GM19043 (cell line): ENCODE measurements around the gene XKRX.

Experiments
- ATAC-seq: cut with Tn5 transposase; IDR thresholded peaks from one replicate; pipeline ENCODE4 v1.9.1; 2021; ENCODE audit warnings: low read depth; ENCODE audit not compliant: unreplicated experiment

Gene XKRX

DNA sequence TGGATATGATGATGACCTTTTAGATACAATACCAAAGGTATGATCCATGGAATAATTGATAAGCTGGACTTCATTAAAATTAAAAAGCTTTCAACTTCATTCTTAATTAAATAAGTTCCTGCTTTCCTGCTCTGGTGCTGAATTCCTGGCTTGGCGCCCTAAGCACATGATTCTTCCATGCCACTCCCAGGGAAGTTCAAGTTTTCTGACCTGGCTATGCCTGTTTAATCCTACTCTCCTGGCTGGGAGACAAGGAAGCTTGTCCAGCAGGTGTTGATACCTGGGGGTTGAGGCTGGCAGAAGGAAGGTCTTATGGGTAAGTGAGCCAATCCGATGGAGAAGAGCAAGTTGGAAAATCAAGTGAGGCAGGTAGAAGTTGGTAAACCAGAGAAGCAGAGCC, 24.3 kb downstream of the XKRX start:
- no peak for ATAC-seq

DNA sequence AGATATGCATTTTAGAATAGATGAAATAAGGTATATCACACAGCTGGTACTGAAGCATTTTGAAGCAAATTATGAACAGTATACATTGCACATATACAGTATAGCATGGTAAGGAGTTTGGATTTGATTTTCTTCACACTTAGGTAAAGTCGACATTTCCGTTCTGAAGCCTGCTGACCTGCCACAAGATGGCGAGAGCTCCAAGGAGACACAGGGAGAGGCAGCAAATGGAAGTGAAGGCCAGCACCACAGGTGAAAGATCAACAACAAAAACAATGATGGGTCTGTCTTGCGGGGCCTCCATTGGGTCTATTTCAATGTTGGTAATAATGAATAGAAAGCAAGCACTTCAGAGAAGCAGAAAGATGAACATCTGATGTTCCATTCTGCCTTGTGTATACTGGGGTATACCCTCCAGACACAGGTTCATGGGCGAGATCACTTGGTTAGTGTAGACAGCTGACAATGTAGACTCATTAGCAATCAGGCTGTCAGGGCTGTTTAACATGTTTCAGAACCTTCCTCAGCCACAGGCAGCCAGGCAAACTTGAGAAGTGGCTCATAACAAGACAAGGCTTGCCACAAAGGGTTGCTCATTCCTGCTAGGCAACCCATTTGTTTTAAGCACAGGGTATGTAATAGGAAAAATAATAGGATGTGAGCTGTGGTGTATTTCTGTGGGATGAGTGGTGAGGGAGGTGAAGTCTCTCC, 33.2 kb downstream of the XKRX start:
- ATAC-seq = no peak

DNA sequence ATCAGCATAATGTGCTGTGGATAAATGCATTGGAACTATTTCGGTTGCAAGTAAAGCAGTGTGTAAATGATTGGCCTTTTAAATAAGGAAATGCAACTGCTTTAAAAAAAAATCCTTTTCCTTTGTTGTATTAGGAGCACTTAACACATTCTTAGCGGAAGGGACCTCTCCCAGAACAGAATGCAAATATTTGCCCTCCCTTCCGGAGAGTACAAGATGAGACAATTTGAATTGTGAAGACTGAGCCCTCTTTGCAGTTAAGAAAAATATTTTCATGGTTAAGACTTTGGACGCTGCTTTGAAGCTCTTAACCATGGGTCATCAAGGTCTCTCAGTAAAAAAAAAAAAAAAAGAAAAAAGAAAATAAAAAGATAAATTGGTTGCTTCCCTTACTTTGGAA, 45.1 kb downstream of the XKRX start:
- ATAC-seq = no peak

DNA sequence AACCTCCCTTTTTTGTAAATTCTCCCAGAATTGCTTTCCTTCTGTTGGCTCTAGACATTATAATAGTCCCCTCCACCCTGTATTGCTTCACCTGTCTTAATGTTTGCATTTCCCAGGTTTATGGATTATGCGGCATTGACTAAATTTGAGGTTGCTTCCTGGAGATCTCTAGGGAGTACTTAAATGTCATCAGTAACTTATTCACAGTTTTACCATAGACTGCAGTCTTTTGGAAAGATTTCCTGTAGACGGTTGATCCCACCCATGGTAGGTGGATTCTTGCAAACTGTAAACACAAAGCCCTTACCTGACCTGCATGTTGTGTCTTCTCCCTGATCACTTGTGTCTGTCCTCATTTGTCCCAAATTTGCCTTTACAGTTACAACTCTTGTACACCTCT, 48.3 kb downstream of the XKRX start:
- ATAC-seq = no peak

DNA sequence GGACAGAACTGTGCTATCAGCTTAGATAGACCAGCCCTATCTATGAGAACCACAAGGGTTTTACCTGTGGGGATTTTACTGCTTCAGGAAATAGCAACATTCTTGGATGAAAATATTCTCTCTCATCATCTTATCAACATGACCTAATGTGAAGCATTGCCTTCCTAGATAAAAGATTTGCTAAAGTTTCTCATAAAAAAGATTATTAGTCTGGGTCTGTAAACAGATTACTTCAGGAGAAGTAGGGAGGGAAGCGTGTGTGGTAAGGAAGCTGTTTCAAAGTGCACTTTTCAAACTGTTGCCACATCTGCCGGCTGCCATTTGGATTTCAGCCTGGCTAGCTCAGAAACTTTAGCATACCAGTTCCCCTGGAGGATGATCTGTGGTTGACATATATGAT, 54.4 kb downstream of the XKRX start, which contains the start of gene NOX1:
Gene NOX1, minus strand, starts transcription at position 35 of the 400 bp plus-strand sequence. CDS start 220 bp downstream, outside the sequence.
- no peak for ATAC-seq

DNA sequence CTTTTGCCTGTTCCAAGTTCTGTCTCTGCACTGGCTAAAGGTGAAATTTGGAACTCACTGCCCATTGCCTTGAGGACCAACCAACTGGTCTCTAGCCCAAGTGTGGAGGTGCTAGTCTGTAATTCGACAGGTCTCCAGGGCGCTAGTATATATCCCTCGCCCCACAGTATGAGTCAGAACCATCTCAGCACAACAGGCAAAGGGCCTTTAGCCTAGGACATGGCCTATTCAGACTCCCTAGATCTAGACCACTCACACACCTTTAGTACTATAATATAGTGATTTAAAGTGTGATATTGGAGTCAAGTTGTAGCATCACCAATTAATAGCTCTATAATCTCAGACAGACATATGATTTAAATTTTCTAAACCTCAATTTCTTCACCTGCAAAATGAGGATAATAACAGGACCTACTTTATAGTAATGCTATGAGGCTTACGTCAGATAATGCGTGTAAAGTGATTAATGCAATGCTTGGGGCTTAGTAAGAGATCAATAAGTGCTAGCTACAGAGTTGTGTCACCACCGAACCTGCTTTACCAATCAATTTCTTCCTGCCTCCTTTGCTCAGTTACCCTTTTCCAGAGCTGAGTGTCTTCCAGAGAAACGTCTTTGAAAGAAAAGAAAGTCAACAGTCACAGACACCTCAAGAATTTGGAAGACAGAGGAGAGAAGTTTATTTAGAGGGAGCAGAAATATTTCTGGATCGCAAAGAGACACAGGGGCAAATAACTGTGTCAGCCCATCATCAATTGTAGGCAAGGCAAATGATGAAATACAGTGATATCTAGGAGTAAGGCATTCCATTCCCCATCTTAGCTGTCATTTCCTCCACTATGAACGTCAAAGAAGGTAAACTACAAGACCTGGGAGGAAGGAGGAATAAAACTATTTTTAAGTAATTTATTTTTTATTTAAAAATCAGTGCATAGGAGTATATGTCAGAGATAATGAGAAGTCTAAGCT, 56.8 kb downstream of the XKRX start:
- ATAC-seq = no peak

DNA sequence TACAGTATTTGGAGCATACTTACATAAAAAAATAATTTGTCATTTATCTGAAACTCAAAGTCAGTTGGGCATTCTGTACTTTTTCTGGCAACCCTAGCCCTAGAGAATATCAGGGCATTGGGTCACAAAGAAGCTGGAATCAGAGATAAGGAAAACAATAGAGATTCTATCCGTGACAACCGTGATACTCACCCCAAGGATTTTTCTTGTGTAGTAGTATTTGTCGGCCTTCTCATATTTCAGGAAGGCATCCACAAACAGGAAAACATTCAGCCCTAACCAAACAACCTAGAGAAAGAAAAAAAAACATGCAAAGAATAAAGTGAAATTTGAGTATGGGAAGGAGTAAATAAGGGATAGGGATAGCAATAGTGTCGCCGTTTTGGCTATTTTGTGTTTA, 58.2 kb downstream of the XKRX start:
- no peak for ATAC-seq

DNA sequence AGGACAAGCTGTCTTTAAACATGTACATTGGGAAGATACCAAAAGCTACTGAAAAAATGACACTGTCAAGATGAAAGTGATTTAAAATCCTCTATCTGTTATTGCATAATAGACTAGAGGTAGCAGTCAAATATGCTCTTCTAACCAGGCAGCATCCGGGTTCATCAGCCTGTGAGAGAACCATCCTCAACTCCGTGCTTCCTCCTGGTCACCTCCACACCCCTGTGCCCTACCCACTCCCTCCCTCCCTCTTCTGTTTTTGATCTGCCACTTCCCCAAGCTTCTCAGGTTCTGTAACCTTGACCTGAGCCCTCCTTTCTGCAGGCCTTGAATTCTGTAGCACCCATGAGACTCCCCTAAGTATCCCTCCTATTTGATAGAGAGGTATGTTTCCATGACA, 60.4 kb downstream of the XKRX start:
- no peak for ATAC-seq

DNA sequence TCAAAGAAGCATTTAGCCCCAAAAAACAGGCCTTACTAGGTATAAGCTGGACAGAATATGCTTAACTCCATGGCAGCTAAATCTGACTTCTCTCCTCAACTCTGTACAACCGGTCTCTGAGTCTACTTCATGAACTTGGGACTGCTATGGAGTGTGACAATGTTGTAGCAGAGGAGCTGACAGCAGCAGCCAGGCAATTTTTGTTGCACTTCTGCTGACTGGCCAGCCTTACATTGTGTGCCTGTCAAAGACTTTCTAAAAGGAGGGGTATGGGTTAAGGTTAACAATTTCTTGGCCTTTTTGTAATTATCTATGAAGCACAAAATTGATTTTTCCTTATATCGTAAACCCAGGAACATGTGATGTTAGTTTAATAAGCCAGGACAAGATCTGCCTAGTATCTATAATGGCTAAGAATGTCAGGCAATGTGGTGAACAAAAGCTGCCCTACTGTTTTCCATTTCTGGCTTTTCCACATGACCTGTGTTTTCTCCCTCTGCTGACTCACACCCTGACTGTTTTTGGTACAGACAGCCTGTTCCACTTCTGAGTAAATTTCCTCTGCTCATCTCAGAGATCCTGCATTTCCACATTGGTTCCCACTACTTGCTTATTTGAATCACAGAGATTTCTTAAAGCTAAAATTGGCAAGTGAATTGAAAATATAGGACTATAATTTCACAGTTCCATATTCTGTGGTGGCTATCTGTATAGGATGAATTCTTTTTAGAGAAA, 63.9 kb downstream of the XKRX start:
- no peak for ATAC-seq
